Measurements from ENCODE around the gene RPS18. TPM values are rescaled to one million over a fixed set of nuclear protein-coding genes. Genes with fewer than 3 reads are reported as not detected.

Gene RPS18
- total and polyA plus RNA-seq, 2 of the 13 experiments (the other 11 are each of a cell fraction or from before 2014, with no cell fraction given): 3,896 to 5,806 TPM

DNA sequence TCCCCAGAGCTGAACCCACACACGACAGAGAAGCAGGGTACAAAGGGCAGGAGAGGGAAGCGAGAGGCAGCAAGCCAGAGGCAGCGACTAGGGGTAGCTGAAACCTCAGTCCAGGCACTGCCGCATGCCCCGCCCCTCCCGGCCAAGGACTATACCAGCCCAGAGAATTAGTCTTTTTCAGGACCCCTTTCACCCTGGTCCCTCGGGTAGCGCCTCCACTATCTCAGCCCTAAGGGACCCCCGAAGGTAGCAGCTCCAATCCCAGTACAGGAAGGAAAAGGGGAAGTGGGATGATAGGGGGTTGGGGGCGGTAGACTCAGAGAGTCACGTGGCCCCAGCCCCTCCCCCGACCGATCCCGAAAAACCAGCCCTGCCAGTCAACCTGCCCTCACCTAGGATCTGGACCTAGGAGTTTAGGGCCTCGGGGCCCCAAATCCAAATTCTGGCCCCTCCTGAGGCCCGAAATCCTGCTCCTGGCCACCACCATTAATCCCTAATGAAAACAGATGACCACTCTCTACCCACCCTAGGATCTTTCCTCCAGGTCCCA lies 25.6 kb downstream of the RPS18 start (continued):
- no peak for TF ChIP-seq ZNF230 (CRISPR knock-in tag; IDR thresholded peaks at IDR 0.05)
- no peak for TF ChIP-seq ZBTB21 (CRISPR knock-in tag; IDR thresholded peaks at IDR 0.05)
- TF ChIP-seq CCDC6 (CRISPR knock-in tag; IDR thresholded peaks at IDR 0.05): no peak
- TF ChIP-seq, protein P1, sequence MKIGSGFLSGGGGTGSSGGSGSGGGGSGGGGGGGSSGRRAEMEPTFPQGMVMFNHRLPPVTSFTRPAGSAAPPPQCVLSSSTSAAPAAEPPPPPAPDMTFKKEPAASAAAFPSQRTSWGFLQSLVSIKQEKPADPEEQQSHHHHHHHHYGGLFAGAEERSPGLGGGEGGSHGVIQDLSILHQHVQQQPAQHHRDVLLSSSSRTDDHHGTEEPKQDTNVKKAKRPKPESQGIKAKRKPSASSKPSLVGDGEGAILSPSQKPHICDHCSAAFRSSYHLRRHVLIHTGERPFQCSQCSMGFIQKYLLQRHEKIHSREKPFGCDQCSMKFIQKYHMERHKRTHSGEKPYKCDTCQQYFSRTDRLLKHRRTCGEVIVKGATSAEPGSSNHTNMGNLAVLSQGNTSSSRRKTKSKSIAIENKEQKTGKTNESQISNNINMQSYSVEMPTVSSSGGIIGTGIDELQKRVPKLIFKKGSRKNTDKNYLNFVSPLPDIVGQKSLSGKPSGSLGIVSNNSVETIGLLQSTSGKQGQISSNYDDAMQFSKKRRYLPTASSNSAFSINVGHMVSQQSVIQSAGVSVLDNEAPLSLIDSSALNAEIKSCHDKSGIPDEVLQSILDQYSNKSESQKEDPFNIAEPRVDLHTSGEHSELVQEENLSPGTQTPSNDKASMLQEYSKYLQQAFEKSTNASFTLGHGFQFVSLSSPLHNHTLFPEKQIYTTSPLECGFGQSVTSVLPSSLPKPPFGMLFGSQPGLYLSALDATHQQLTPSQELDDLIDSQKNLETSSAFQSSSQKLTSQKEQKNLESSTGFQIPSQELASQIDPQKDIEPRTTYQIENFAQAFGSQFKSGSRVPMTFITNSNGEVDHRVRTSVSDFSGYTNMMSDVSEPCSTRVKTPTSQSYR (CRISPR knock-in tag; IDR thresholded peaks at IDR 0.05; ENCODE audit: borderline replicate concordance): peak; percentile 57; the same call in 1 of the 2 replicates
- peak; percentile 54; the same call in 1 of the 2 replicates for TF ChIP-seq ZNF746 (CRISPR knock-in tag; IDR thresholded peaks at IDR 0.05)
- no peak for TF ChIP-seq REPIN1 (CRISPR knock-in tag; IDR thresholded peaks at IDR 0.05; ENCODE audit: borderline replicate concordance, low read depth)
- TF ChIP-seq GFI1 (CRISPR knock-in tag; IDR thresholded peaks at IDR 0.05; ENCODE audit: borderline replicate concordance): 0 out of 2 replicates have a peak, but pooled peaks have one; percentile 49
- TF ChIP-seq ZNF121 (CRISPR knock-in tag; IDR thresholded peaks at IDR 0.05): no peak
- TF ChIP-seq, protein P2, sequence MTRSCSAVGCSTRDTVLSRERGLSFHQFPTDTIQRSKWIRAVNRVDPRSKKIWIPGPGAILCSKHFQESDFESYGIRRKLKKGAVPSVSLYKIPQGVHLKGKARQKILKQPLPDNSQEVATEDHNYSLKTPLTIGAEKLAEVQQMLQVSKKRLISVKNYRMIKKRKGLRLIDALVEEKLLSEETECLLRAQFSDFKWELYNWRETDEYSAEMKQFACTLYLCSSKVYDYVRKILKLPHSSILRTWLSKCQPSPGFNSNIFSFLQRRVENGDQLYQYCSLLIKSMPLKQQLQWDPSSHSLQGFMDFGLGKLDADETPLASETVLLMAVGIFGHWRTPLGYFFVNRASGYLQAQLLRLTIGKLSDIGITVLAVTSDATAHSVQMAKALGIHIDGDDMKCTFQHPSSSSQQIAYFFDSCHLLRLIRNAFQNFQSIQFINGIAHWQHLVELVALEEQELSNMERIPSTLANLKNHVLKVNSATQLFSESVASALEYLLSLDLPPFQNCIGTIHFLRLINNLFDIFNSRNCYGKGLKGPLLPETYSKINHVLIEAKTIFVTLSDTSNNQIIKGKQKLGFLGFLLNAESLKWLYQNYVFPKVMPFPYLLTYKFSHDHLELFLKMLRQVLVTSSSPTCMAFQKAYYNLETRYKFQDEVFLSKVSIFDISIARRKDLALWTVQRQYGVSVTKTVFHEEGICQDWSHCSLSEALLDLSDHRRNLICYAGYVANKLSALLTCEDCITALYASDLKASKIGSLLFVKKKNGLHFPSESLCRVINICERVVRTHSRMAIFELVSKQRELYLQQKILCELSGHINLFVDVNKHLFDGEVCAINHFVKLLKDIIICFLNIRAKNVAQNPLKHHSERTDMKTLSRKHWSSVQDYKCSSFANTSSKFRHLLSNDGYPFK (CRISPR knock-in tag; IDR thresholded peaks at IDR 0.05; ENCODE audit: borderline replicate concordance): no peak
- no peak for TF ChIP-seq FOXO1 (CRISPR knock-in tag; IDR thresholded peaks at IDR 0.05)
- TF ChIP-seq HNF4G (IDR thresholded peaks at IDR 0.05; ENCODE audit: borderline replicate concordance, low read depth, low read length): peak; percentile 18; the same call in 1 of the 2 replicates
- TF ChIP-seq HNF4G (CRISPR knock-in tag; IDR thresholded peaks at IDR 0.05; ENCODE audit: borderline replicate concordance, low read depth): no peak
- no peak for TF ChIP-seq CENPT (CRISPR knock-in tag; IDR thresholded peaks at IDR 0.05; ENCODE audit: low read depth)
- no peak for TF ChIP-seq ZNF431 (CRISPR knock-in tag; IDR thresholded peaks at IDR 0.05; ENCODE audit: borderline replicate concordance, low read depth)
- TF ChIP-seq, protein P3, sequence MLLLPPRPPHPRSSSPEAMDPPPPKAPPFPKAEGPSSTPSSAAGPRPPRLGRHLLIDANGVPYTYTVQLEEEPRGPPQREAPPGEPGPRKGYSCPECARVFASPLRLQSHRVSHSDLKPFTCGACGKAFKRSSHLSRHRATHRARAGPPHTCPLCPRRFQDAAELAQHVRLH (CRISPR knock-in tag; IDR thresholded peaks at IDR 0.05; ENCODE audit: borderline replicate concordance, low read depth): no peak
- no peak for TF ChIP-seq ZNF382 (CRISPR knock-in tag; IDR thresholded peaks at IDR 0.05; ENCODE audit: borderline replicate concordance)
- TF ChIP-seq ZNF224 (CRISPR knock-in tag; IDR thresholded peaks at IDR 0.05): no peak
- TF ChIP-seq ZSCAN9 (CRISPR knock-in tag; IDR thresholded peaks at IDR 0.05; ENCODE audit: borderline replicate concordance): no peak
- no peak for TF ChIP-seq SMC3 (IDR thresholded peaks at IDR 0.05; ENCODE audit: low read length)
- TF ChIP-seq, protein P4, sequence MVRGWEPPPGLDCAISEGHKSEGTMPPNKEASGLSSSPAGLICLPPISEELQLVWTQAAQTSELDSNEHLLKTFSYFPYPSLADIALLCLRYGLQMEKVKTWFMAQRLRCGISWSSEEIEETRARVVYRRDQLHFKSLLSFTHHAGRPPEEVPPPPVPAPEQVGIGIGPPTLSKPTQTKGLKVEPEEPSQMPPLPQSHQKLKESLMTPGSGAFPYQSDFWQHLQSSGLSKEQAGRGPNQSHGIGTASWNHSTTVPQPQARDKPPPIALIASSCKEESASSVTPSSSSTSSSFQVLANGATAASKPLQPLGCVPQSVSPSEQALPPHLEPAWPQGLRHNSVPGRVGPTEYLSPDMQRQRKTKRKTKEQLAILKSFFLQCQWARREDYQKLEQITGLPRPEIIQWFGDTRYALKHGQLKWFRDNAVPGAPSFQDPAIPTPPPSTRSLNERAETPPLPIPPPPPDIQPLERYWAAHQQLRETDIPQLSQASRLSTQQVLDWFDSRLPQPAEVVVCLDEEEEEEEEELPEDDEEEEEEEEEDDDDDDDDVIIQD (CRISPR knock-in tag; IDR thresholded peaks at IDR 0.05; ENCODE audit: low read depth): no peak

Data from HepG2 (cell line).